Vagina (tissue), 2 donors: ENCODE data around the gene USP43. TPM values are rescaled to one million over a fixed set of nuclear protein-coding genes. Genes with fewer than 3 reads are reported as not detected.

Experiments used
- DNase-seq, 2 donors: peaks; one replicate each; pipeline ENCODE4 v3.0.0-alpha.2; 2017; ENCODE audit errors: extremely low spot score in 2 of 2
- H3K27ac ChIP-seq: fragments of 200-600 bp; sonication (generic); one replicate; pipeline ENCODE4 v1.5.1; 2019
- H3K27me3 ChIP-seq: fragments of 200-600 bp; sonication (generic); one replicate; pipeline ENCODE4 v1.5.1; 2019
- H3K36me3 ChIP-seq, 2 donors: fragments of 200-600 bp; sonication (generic); one replicate each; pipeline ENCODE4 v1.5.1; 2017 to 2019
- H3K4me1 ChIP-seq: fragments of 200-600 bp; sonication (generic); one replicate; pipeline ENCODE4 v1.5.1; 2019
- H3K4me3 ChIP-seq, 2 donors: fragments of 200-600 bp; sonication (generic); 1 replicate in 1 of 2; 2 replicates in 1 of 2; pipeline ENCODE4 v1.5.1; 2016 to 2019
- H3K9me3 ChIP-seq: fragments of 200-600 bp; sonication (generic); one replicate; pipeline ENCODE4 v1.5.1; 2019
- CTCF ChIP-seq, 3 experiments: fragments of 450-650 bp in 2 of 3; fragments of 200-600 bp in 1 of 3; sonication (generic) in 1 of 3; IDR thresholded peaks; one replicate each; pipeline ENCODE4 v1.5.1; 2017 to 2019; ENCODE audit warnings: antibody characterized with exemption in 3 of 3, mild to moderate bottlenecking in 2 of 3, moderate library complexity in 2 of 3
- POLR2A ChIP-seq, 2 donors: fragments of 450-650 bp; IDR thresholded peaks; one replicate each; pipeline ENCODE4 v1.6.1; 2017; ENCODE audit warnings: antibody characterized with exemption in 2 of 2, mild to moderate bottlenecking in 2 of 2, moderate library complexity in 2 of 2
- POLR2AphosphoS5 ChIP-seq, 2 donors: sonication (generic); formaldehyde crosslinking; IDR thresholded peaks; one replicate each; pipeline ENCODE4 v1.9.0; 2017; ENCODE audit warnings: antibody characterized with exemption in 2 of 2, mild to moderate bottlenecking in 2 of 2, low read depth in 1 of 2; ENCODE audit not compliant: insufficient read depth in 1 of 2
- intact Hi-C: fragments of 100-400 bp; cut with DNase I; formaldehyde crosslinking; loops from one replicate; pipeline ENCODE4 v1.15.1; 2023
- total RNA-seq: library from RNA; depleted of rRNA; stranded (reverse); fragments of >200 nt; gene quantifications from one replicate; pipeline ENCODE4 v1.2.3, GENCODE V29; 2016

Gene USP43
- total RNA-seq, 1 donor from 2014 or later = 5.6 TPM

GRCh38 chr17:9668517-9668916, 23.2 kb downstream of the USP43 start:
- intact Hi-C loops = no loop called here
- DNase-seq = no peak
- H3K36me3 ChIP-seq = no peaks in the 10 kb centered on the region

DNA sequence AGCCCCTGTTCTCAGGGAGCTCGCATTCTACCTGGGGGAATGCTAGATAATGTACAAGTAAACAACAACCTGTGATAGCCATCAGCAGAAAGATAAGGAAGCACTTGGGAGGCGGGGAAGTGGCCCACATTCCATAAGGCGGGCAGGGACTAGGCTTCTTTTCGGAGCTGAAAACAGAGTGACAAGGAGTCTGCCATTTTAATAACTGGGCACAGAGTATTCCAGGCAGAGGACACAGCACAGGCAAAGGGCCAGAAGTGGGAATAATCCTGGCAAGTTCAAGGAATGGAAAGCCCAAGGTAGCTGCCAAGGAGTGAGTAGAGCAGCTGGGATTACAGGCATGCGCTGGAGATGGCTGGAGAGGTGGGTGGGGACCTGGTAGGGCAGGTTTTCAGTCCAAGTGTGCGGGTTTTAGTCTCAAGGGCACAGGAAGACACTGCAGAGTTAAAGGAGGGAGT, 24.3 kb downstream of the USP43 start:
- DNase-seq = no peak
- Histone ChIP-seq H3K36me3 (no peaks in the 10 kb centered on the region), H3K4me3 (no peak overlapping the region), H3K9me3 (no peaks in the 10 kb centered on the region), H3K27ac (no peak overlapping the region), H3K4me1 (no peaks in the 10 kb centered on the region), H3K27me3 (no peaks in the 10 kb centered on the region)
- intact Hi-C loops = no loop called here
- no peak for TF ChIP-seq POLR2AphosphoS5 (IDR thresholded peaks at IDR 0.05; ENCODE audit: insufficient read depth in 1 of 2, low read depth in 1 of 2)
- no peak for TF ChIP-seq POLR2A (IDR thresholded peaks at IDR 0.05)
- TF ChIP-seq CTCF (IDR thresholded peaks at IDR 0.05) = no peak

More at GRCh38 chr17:9668517-9668916, 23.2 kb downstream of the USP43 start:
- no peak overlapping the region for H3K27ac ChIP-seq
- H3K4me3 ChIP-seq = no peak overlapping the region
- no peak for TF ChIP-seq CTCF (IDR thresholded peaks at IDR 0.05)
- no peak for TF ChIP-seq POLR2AphosphoS5 (IDR thresholded peaks at IDR 0.05; ENCODE audit: insufficient read depth in 1 of 2, low read depth in 1 of 2)
- no peak for TF ChIP-seq POLR2A (IDR thresholded peaks at IDR 0.05)
- H3K27me3 ChIP-seq = no peaks in the 10 kb centered on the region
- H3K4me1 ChIP-seq = no peaks in the 10 kb centered on the region
- H3K9me3 ChIP-seq = no peaks in the 10 kb centered on the region

DNA sequence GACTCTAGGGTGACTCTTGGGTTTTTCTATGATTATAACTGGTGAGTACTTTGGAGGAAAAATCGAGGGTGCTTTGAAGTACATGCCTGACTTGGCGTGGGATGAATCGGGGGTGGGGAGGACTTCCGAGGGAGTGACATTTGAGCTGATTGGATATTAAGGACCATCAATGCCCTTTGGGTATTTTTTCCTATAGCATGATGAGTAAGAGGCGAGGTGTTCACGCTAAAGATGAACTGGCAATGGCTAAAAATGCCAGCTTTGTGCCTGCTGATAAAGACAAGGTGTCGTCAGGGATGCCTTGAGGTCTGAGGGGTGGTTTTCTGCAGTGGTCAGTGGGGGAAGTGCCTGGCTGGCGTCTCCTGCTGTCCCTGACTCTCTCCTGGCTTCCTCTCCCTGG, 25.3 kb downstream of the USP43 start:
- DNase-seq = no peak
- intact Hi-C loops = no loop called here
- TF ChIP-seq POLR2A (IDR thresholded peaks at IDR 0.05) (no peak), POLR2AphosphoS5 (IDR thresholded peaks at IDR 0.05; ENCODE audit: insufficient read depth in 1 of 2, low read depth in 1 of 2) (no peak), CTCF (IDR thresholded peaks at IDR 0.05) (no peak)
- Histone ChIP-seq H3K27me3 (no peaks in the 10 kb centered on the region), H3K4me1 (no peaks in the 10 kb centered on the region), H3K27ac (no peak overlapping the region), H3K9me3 (no peaks in the 10 kb centered on the region), H3K36me3 (no peaks in the 10 kb centered on the region), H3K4me3 (no peak overlapping the region)

- Histone ChIP-seq H3K36me3 (no peaks in the 10 kb centered on the region), H3K27ac (no peak overlapping the region), H3K4me1 (no peaks in the 10 kb centered on the region), H3K4me3 (no peak overlapping the region), H3K27me3 (no peaks in the 10 kb centered on the region), H3K9me3 (no peaks in the 10 kb centered on the region)
- intact Hi-C loops = no loop called here
- TF ChIP-seq POLR2A (IDR thresholded peaks at IDR 0.05) (no peak), POLR2AphosphoS5 (IDR thresholded peaks at IDR 0.05; ENCODE audit: insufficient read depth in 1 of 2, low read depth in 1 of 2) (no peak), CTCF (IDR thresholded peaks at IDR 0.05) (no peak)
- DNase-seq = no peak
Measured at GRCh38 chr17:9671559-9671958, 26.2 kb downstream of the USP43 start.

- Histone ChIP-seq H3K27me3 (no peaks in the 10 kb centered on the region), H3K4me1 (no peaks in the 10 kb centered on the region), H3K4me3 (no peak overlapping the region), H3K9me3 (no peaks in the 10 kb centered on the region), H3K36me3 (no peaks in the 10 kb centered on the region), H3K27ac (no peak overlapping the region)
- intact Hi-C loops = no loop called here
- no peak for DNase-seq
- no peak for TF ChIP-seq POLR2AphosphoS5 (IDR thresholded peaks at IDR 0.05; ENCODE audit: insufficient read depth in 1 of 2, low read depth in 1 of 2)
- TF ChIP-seq POLR2A (IDR thresholded peaks at IDR 0.05) = no peak
- no peak for TF ChIP-seq CTCF (IDR thresholded peaks at IDR 0.05)
Measured at GRCh38 chr17:9672266-9672665, 26.9 kb downstream of the USP43 start.
